Hepatocyte (in vitro differentiated cells): ENCODE measurements around the gene PAX6.

Source experiments
- CTCF ChIP-seq: fragments of 200-600 bp; sonication (generic); IDR thresholded peaks from 2 replicates; pipeline ENCODE4 v1.5.1; 2016; ENCODE audit warnings: antibody characterized with exemption, mild to moderate bottlenecking; ENCODE audit not compliant: poor library complexity
- EZH2 ChIP-seq: fragments of 200-600 bp; sonication (generic); IDR thresholded peaks from 2 replicates; pipeline ENCODE4 v1.6.1; 2016; ENCODE audit warnings: antibody characterized with exemption, mild to moderate bottlenecking, borderline replicate concordance
- EZH2phosphoT487 ChIP-seq: fragments of 200-600 bp; sonication (generic); IDR thresholded peaks from one replicate; pipeline ENCODE4 v1.6.1; 2018; ENCODE audit warnings: antibody characterized with exemption, mild to moderate bottlenecking, low read depth, moderate library complexity; ENCODE audit not compliant: unreplicated experiment, severe bottlenecking

GRCh38 chr11:31799435-31800397 lies 11.4 kb downstream of the PAX6 start:
- TF ChIP-seq CTCF (no peak), EZH2 (peak; percentile 69), EZH2phosphoT487 (peak; percentile 91)
